Right lobe of liver (tissue), 6 donors: ENCODE results near the gene C16orf46. TPM values are rescaled to one million over a fixed set of nuclear protein-coding genes. Genes with fewer than 3 reads are reported as not detected.
A peak's percentile ranks its signal among the peaks of the same experiment; 100 is the strongest.

Source experiments
- ATAC-seq, 4 donors: fragments of 200-7000 bp; cut with Tn5 transposase; one replicate each; pipeline ENCODE4 v1.9.1; 2020; ENCODE audit warnings: mild to moderate bottlenecking in 4 of 4, moderate library complexity in 4 of 4
- DNase-seq, 3 donors: peaks; one replicate each; pipeline ENCODE4 v3.0.0-alpha.2; 2020
- H3K27ac ChIP-seq, 3 donors: fragments of 200-600 bp; one replicate each; pipeline ENCODE4 v1.8.0; 2022
- H3K27me3 ChIP-seq, 2 donors: fragments of 200-600 bp; one replicate each; pipeline ENCODE4 v1.8.0; 2022
- H3K36me3 ChIP-seq, 4 donors: fragments of 200-600 bp; sonication (generic) in 1 of 4; one replicate each; pipeline versions ENCODE4 v1.5.1 to v1.8.0; 2017 to 2022; ENCODE audit warnings: control low read depth in 1 of 4
- H3K4me1 ChIP-seq, 4 donors: fragments of 200-600 bp; sonication (generic) in 1 of 4; one replicate each; pipeline versions ENCODE4 v1.5.1 to v1.8.0; 2017 to 2022; ENCODE audit warnings: control low read depth in 1 of 4
- H3K4me3 ChIP-seq, 3 donors: fragments of 200-600 bp; one replicate each; pipeline ENCODE4 v1.8.0; 2022
- H3K9me3 ChIP-seq, 4 donors: fragments of 200-600 bp; sonication (generic) in 1 of 4; one replicate each; pipeline versions ENCODE4 v1.5.1 to v1.8.0; 2017 to 2022; ENCODE audit warnings: control low read depth in 1 of 4
- CTCF ChIP-seq, 4 donors: fragments of 200-600 bp in 3 of 4; fragments of 450-650 bp in 1 of 4; IDR thresholded peaks; one replicate each; pipeline versions ENCODE4 v1.5.1 to v1.8.0; 2016 to 2022; ENCODE audit warnings: antibody characterized with exemption in 4 of 4, mild to moderate bottlenecking in 2 of 4
- POLR2A ChIP-seq: fragments of 450-650 bp; IDR thresholded peaks from one replicate; pipeline ENCODE4 v1.6.1; 2017; ENCODE audit warnings: antibody characterized with exemption, mild to moderate bottlenecking
- whole genome bisulfite sequencing: methylation state at CpG from one replicate; pipeline ENCODE4 v1.1.6; 2018; ENCODE audit warnings: low coverage, low lambda C conversion rate; ENCODE audit not compliant: insufficient coverage; ENCODE audit errors: missing lambda C conversion rate; 5-methylcytosine and 5-hydroxymethylcytosine counted together
- intact Hi-C, 2 donors: fragments of 100-400 bp; cut with DNase I; formaldehyde crosslinking; loops; one replicate each; pipeline versions ENCODE4 v1.11.2 to v1.14.1; 2022
- total RNA-seq, 6 experiments: library from RNA; depleted of rRNA in 2 of 6; stranded (reverse); fragments of >200 nt in 2 of 6; fragmentation: NEBNext Ultra II Directional in 3 of 6; extraction: Animal tissue kit (Norgen Biotek cat#: 25700) in 3 of 6; gene quantifications; one replicate each; pipeline versions ENCODE4 v1.1.0 to v1.2.4, GENCODE V29; 2016 to 2023
- donor health status: DM: no; HTN: yes; CAD: no.
- donor health status: DM: no; HTN: no; CAD: no.
- donor health status: DM: no; HTN: no; CAD: no.
- donor health status: DM: no; HTN: yes; CAD: no.
- donor health status: DM: no; HTN: yes; CAD: no.

C16orf46 gene
- total RNA-seq, 6 experiments from 2014 or later, result 0.55 to 2.0 (median 1.2) TPM; not detected in 1

- intact Hi-C loops, result no loop called here
- Histone ChIP-seq H3K4me1 (no peaks in the 10 kb centered on the region), H3K4me3 (no peak overlapping the region), H3K27me3 (no peaks in the 10 kb centered on the region), H3K27ac (no peak overlapping the region), H3K9me3 (no peaks in the 10 kb centered on the region), H3K36me3 (no peaks in the 10 kb centered on the region)
- DNase-seq, result peak in 1 of 3 donors; percentile 6
- TF ChIP-seq CTCF (IDR thresholded peaks at IDR 0.05), result no peak
- no peak for TF ChIP-seq POLR2A
- ATAC-seq, result no peak
- WGBS, result 63% methylated on average over 8 of the region's 8 CpGs
Observed at GRCh38 chr16:81106826-81107503, 29.9 kb upstream of the C16orf46 start.

- Histone ChIP-seq H3K4me1 (no peaks in the 10 kb centered on the region), H3K4me3 (no peak overlapping the region), H3K27ac (no peak overlapping the region), H3K36me3 (no peaks in the 10 kb centered on the region), H3K9me3 (no peaks in the 10 kb centered on the region), H3K27me3 (no peaks in the 10 kb centered on the region)
- DNase-seq, result no peak
- ATAC-seq, result no peak
- TF ChIP-seq CTCF (IDR thresholded peaks at IDR 0.05), result no peak
- no peak for TF ChIP-seq POLR2A
- intact Hi-C loops, result no loop called here
- 73% methylated on average over 1 of the region's 1 CpG for WGBS
Observed at GRCh38 chr16:81105946-81106345, 28.9 kb upstream of the C16orf46 start.

- WGBS, result 73% methylated on average over 2 of the region's 9 CpGs
- ATAC-seq (no peak), DNase-seq (peak in 1 of 3 donors; percentile 20)
- Histone ChIP-seq H3K4me1 (peaks cover 0 to 4% (median 3%) of the 10 kb centered on the region in 4 donors), H3K36me3 (no peaks in the 10 kb centered on the region), H3K27me3 (no peaks in the 10 kb centered on the region), H3K4me3 (no peak overlapping the region), H3K9me3 (no peaks in the 10 kb centered on the region), H3K27ac (no peak overlapping the region)
- TF ChIP-seq POLR2A (no peak), CTCF (IDR thresholded peaks at IDR 0.05) (no peak)
- intact Hi-C loops, result no loop called here
Observed at GRCh38 chr16:81101702-81102101, 24.7 kb upstream of the C16orf46 start.

GRCh38 chr16:81099958-81100357 is 22.9 kb upstream of the C16orf46 start:
- no peaks in the 10 kb centered on the region for H3K36me3 ChIP-seq
- intact Hi-C loops, result no loop called here

More at GRCh38 chr16:81099958-81100357, 22.9 kb upstream of the C16orf46 start:
- ATAC-seq (no peak), DNase-seq (peak in 1 of 3 donors; percentile 14)
- no peak for TF ChIP-seq POLR2A
- no peak for TF ChIP-seq CTCF (IDR thresholded peaks at IDR 0.05)
- no peak overlapping the region for H3K27ac ChIP-seq
- H3K4me3 ChIP-seq, result no peak overlapping the region
- H3K4me1 ChIP-seq, result peaks cover 0 to 6% (median 4%) of the 10 kb centered on the region in 4 donors
- H3K27me3 ChIP-seq, result no peaks in the 10 kb centered on the region
- no peaks in the 10 kb centered on the region for H3K9me3 ChIP-seq
